ENCODE data around the gene DENND1A.

GRCh38 chr9:123425836-123426365 is 504.0 kb downstream of the DENND1A start:
- TF ChIP-seq CTCF (conservative IDR thresholded peaks at IDR 0.05; ENCODE audit: low read depth, low read length) = no peak
- no peak for TF ChIP-seq EZH2phosphoT487 (IDR thresholded peaks at IDR 0.05; ENCODE audit: borderline replicate concordance, low read length)
- TF ChIP-seq EZH2 (IDR thresholded peaks at IDR 0.05; ENCODE audit: low read length, unreplicated experiment) = no peak

Measured in PC-3 (cell line).